ENCODE data around the gene AZIN2.
"Not testable (repeated sequence)": the region's sequence is repeated elsewhere in the genome, so short reads cannot be mapped to it uniquely, and the experiment has no call there.

GRCh38 chr1:33046234-33046633 is 34.7 kb upstream of the AZIN2 start:
- not testable (repeated sequence) for TF ChIP-seq CTCF, POLR2A (IDR thresholded peaks at IDR 0.05)
